ENCODE measurements around the gene DMD.

The DMD gene

DNA sequence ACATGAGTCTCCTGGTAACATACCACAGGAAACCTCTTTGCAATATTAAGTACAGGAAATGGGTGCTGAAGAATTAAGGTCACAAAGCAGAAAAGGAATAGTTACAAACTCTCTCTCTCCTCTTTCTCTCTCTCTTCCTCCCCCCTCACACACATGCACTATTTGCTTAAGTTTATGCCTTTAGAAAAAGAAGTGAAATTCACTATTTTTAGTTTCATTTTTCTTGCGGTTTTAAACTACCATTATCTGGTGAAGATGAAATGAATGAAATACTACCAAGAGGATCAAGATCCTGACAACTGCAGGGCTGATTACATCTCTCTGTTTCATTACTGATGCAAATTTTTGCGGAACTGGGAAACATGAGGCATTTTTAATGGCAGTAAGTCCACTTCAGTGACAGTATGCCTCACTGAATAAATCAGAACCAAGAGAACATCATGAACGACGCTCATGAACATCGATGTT, 2075.2 kb downstream of the DMD start:
- no peak for DNase-seq

DNA sequence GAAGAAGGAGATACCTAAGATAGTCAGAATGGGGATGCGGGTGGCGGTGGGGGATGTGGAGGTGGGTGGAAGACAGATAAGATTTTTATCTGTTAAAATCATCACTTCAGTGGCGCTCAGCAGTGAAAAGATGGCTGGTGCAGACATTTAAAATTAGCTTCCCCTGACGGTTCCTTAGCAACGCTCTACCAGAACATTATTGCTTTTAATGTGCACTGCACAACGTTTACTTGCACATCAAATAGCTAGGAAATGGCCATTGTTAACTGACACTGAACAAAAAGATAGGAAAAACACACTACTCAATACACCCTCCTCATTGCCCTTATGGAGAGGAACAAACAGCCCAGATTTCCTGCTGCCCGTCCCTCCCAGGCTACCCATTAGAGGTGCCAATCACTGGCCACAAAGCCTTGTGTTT, 2078.5 kb downstream of the DMD start:
- DNase-seq: no peak

DNA sequence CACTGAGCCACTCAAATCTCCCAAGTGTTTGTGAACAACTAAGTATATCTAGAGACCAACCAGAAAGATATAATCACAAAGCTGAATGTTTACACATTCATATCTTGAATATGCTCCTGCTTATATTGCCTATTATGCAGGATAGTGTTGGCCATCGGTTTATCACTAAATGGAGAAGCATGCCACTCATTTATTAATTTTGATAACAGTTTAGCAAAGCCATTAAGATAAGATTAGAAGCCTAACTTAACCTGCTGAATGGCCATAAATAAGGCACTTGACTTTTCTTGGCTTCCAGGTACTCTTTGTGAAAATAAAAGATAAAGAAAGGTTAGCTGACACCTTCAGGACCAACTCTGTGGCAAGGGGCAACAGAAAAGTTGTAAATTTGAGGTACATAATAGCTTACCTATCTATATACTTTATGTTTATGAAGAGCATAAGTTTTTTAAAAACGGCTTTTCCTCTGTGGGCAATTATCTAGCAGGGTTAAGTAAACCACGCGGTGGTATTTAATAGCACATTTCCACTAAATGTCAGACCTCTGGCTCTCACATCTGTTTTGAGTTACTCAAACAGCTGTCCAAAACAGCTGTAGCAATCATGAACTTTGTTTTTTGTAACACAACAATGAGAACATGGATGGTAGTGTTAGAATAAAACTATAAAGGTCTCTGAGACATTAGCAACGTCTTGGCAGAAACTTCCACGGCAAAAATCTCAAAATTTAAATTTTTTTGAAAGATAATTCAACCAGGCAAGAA, 2080.7 kb downstream of the DMD start:
- DNase-seq: no peak

DNA sequence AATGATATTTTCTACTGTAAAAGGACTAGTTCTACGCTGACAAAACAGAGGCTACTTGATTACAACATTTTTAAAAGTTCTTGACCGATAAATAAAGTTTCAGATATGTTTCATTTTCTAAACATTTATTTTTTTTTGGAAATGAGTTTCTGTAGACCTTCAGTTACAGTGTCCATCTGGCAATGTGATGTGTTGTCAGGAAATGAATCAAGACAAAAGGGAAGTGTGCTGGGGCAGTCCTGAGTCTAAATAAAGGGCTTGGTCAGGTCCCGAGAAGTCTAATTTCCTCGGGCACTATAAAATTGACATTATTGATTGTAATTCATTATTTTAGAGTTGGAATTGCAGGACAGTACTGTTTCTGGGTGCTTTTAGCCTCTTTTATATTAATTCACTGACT, 2082.5 kb downstream of the DMD start:
- DNase-seq: no peak

DNA sequence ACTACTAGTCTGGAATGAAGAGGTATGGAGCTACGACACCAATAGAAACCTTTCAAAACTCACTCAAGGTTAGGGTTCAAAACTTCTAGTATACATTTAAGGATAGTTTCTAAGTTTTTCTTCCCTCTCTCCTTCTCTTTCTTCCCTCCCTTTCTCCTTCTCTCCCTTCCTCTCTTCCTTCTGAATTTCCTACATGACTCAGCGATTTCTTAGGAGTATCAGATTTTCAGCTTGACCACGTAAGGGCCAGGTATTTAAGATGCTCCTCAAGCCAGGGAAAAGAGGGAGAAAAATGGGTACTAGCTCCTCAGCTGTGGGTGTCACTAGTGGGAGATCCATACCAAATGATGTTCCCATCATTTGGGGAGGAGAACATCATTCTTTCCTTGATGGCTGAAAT, 2083.6 kb downstream of the DMD start:
- no peak for DNase-seq

DNA sequence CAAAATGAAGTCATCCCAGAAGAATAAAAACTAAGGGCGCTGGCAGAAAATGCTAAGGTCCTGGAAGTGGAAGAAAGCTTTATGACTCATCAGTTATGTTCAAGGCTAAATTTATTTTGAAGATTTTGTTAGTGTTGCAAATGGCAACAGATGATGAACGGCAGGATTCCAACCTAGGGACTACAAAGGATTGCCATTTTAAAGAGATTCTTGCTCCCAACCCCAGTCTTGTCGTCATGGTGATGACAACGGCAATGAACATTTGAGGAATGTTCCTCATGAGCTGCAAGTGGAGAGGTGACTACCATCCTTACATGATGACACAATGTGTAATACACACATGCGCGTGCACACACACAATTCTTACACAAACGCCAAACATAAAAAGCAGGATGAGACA, 2085.1 kb downstream of the DMD start:
- DNase-seq: peak; percentile 53

DNA sequence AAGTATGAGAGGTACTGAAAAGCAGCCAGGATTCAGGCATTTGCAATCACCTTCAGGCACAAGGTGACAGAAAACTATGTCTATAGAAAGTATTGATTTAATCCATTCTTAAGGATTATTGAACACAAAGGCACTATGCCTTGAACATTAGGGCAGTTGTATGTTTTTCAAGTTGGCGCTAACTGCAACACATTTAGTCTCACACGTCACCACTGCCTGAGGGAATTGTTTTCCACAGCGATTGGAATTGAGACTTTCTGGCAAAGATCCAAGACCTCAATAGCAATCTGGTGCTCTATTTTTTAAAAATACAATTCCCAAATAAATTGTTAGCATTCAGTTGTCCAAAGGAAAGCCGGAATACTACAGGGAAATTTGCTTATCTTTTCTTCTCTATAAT, 2086.8 kb downstream of the DMD start:
- no peak for DNase-seq

DNA sequence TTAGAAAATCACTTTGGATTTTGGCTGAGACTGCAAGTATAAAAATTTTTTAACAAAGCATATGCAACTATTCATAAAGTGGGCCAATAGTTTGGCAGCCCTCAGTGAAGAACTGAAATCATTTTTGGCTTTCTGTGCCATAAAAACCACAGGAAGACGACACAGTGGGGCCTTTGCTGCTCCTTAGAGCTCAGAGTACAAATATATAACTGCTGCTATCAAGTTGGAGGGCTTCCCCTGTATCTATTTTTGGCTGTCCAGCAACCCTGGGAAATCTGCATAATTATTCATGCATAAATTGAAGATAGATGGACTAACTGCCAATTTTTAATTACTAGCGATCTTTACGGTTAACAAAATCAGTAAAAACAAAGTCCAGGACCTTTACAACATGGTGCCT, 2088.0 kb downstream of the DMD start:
- no peak for DNase-seq

DNA sequence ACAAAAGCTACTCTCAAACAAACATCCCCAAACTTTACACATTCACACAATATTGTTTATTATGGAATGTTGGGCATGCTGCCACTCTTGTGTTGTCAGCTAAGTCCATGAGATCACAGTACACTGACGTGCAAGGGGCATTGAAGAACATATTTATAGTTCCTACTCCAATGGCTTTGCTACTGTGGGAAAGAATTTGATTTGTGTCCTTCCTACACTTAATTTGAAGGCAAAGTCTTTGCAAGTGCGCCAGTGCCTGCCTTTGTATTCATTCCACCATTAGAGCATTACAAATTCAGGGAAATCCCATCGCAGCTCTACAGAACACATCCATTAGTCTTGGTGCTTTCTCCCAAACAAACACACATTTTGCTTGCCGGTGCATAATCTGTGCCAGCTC, 2094.1 kb downstream of the DMD start:
- no peak for DNase-seq

DNA sequence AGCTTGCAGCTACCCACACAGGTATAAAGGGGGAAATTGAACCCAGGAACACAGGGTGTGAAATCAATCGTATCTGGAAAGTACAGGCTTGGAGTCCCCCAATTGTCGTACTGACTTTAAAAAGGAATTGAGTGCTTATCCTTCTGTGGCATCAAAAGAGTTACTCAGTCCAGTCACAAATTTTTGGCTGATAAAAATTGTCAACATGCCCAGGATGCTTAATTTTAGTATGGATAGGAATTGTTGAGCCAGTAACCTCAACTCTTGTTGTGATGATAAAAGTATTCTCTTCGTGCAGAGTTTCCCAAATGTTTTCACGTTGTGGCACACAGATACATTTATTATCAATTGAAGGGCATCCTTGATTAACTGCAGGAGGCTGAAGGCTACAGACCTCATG, 2096.0 kb downstream of the DMD start:
- DNase-seq: no peak

DNA sequence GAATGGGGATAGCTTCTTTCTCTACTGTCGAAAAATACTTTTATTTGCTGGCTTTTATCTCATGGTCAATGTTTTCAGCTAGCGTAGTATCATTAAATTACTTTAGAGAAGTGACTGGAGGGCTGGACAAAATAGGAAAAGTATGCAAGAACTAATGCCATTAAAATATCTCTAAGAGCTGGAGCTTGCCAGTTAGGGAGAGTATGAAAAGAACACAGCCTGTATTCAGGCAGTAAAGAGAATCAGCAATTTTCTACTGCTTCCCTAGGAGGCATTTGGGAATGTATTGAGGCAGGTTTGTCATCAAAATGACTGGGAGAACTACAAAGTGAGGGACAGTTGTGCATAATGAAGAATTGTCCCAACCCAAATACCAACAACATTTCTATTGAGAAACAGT, 2096.5 kb downstream of the DMD start:
- DNase-seq: no peak

DNA sequence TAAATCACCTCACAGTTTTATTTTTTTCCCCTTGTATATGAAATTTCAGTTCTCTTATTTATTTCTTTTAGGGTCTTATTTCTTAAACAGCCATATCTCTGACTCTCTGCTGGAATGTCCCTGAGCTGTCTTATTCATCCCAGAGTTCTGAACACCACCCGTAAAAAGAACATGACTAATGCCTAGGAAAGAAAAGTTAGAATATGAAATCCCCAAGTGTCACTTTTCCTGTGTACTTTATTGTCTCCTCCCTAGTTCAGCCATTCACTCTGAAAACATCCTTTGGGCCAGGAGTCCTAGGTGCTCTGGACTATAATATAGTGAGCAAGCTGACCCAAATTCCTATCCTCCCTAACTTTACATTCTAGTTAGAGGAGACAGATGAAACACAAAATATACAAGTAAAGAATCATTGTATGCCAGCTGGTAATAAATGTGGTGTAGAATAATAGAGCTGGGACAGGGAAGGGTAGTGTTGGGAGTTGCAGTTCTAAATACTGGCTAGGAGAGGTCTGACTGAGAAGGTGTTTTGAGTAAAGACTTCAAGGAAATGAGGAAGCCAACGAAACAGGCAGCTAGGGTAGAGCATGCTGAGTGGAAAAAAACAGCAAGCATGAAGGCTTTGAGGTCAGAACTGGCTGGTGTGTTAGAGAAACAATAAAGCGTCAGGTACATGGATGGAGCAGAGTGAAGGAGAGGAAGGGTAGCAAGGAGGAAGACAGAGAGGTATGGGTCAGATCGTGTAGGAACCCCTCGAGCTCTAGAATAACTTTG, 2098.9 kb downstream of the DMD start:
- no peak for DNase-seq

DNA sequence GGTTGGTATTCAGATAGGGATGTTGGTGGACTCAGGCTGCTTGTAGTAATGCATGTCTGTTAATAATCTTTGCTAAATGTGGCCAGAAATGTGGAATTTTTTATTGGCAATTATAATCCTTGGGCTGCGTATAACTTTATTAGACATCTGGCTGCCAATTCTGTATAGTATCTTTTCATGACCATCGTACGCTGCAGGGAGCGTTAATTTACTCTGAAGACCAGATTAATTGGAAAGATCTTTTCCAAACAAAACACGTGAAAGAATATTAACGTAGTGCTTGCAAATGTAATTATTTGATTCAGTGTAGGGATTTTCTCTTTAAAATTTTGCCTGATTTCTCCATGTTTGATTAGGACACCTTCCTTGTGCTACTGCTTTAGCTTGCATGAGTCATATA, 2100.7 kb downstream of the DMD start:
- DNase-seq: no peak

DNA sequence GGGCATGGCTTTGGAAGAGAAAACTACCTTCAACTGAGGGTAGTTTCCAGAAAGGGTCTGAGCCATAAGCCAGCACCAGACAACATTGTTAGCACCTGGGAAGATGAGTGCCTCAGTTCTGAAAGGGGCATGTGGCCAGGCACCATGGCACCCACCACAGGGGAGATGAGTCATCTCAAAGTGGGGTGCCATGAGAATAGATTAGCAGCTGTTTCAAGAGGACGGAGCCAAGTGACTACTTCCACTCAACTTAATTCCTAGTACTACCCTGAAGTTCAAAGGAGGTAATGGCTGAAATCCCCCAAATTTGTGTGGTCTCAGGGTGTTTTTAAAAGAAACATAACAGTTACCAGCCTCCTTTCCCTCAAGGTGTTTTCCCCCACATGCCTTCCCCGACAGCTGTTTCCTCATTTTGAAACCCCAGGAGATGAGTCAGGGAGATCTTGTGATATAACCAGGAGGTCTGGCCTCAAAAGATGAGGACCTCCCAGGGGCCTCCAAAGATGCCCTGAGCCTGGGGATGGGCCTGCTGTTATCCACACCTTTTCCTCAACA, 2111.7 kb downstream of the DMD start:
- DNase-seq: no peak

DNA sequence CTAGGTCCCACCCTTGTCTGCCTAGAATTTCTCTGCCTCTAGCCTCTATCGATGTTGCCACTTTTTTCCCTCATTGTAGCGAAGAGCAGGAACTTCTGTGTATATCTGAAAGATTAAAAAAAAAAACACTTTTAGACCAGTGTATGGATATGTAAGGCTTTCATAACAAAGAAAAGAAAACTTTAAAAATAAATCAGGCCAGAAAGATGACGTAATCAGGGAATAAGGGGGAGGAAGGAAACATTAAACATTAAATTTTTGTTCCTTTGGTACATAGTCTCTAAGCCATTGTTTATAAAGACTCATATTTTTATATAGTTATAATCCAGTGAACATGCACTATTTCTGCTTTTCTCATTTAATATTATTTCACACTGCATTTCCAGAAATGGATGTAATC, 2113.3 kb downstream of the DMD start:
- DNase-seq: no peak

DNA sequence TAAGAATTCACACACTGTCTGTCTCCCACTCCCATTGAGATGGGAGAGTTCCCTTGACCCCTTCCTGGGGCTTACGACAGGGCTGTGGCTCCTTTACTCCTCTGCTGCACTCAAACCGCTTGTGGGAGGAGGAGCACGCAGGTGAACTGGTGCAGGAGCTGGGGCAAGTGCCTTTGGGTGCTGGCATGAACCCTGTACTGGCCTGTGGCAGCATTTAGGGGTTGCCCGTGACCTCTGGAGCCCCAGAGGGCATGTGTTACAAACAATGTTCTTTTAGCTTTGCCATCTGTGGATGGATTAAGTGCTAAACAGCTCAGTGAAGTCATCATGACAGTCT, 2117.7 kb downstream of the DMD start:
- DNase-seq: no peak

DNA sequence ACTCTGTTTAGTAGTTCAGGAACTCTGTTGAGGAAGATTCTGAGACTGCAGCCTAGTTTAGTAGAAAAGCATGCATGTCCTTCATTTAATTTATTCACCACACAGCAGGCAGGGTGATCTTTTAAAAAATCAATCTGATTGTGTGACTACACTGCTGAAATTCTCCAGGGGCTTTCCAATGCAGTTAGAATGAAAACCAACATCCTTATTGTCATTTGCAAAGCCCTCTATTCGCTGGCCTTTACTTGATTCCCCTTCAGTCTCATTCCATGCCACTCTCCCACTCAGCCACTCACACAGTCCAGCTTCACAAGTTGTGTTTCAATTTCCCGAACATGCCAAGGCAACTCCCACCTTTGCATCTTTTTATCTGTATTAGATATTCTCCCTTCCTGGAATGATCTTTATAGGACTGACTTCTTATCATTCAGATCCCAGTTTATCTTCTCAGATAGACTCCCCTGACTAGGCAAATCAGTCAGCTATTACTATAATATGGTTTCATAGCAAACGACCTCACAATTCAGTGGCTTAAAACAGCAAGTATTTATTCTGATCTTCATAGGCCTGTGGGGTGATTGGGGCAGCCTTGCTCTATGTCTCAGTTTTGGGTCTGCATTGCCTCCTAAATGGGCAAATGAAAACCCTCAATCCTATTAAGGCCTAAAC, 2118.2 kb downstream of the DMD start:
- DNase-seq: no peak

DNA sequence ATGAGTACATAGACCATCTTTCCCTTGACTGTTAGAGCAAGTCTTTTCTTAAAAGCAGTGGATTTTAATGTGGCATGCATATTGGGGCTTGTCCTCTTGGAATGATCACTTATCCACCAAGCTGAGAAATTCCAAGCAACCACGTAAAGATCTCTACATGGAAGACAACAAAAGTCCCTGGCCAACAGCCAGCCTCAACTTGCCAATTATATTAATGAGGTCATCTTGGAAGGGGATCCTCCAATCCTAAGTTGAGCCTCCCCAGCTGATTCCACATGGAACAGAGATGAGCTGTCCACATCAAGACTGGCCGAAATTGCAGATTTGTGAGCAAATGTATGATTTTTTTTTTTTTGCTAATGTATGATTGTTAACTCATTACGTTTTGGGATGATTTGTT, 2118.9 kb downstream of the DMD start:
- DNase-seq: no peak

DNA sequence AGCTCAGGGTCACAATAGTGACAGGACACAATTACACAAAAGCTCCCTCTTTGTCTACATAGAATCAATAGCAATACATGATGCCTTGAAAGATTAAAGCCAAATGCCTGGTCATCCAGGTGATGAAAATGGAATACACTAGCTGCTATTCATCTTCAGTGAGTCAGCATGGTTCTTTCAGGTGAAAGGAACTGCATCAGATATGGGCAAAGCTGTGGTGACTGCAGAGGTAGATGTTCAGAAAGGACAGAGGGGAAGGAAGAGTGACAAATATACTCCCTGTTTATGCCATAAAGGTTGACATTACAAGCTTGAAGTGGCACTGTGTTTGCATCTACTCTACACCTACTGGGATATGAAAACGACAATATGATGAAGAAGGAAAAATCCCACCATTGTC, 2119.5 kb downstream of the DMD start:
- no peak for DNase-seq

DNA sequence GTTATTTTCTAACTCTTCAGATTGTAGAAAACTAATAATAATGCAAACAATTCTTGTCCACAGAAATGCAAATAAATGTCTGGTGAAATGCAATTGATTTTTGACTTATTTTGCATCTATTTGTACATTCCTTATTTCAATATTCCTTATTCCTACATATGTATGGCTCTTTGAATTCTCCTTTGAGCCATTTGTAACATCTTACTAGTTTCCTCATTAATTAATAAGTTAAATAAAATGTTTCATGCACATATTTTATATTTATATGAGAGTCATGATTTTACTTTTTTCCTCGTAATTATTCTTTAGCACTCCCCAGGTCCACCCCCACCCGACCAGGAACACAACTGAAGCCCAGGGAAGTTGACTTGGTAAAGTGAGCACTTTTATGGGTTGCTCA, 2136.8 kb downstream of the DMD start:
- no peak for DNase-seq

DNA sequence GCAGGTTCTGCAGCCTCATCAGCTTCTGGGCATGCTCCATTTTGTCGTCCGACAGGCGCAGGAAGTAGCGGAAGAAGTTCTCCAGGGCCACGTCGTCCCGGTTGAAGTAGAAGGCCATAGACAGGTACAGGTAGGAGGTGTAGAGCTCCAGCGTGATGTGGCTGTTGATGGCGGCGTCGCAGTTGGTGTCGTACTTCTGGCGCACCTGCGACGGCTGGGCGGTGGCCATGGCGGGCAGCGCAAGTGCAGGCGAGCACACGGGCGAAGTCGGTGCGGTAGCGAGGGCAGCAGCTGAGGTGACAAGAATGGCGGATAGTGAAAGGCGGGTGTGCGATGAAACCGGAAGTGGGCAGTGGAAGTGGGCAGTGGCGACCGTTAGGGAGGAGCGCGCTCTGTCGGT, 2139.6 kb downstream of the DMD start, which contains the start of gene FTHL17:
Gene FTHL17 (minus strand): TSS at position 317 of the 400 bp plus-strand sequence. CDS start 88 bp downstream, at position 229.
- no peak for DNase-seq

DNA sequence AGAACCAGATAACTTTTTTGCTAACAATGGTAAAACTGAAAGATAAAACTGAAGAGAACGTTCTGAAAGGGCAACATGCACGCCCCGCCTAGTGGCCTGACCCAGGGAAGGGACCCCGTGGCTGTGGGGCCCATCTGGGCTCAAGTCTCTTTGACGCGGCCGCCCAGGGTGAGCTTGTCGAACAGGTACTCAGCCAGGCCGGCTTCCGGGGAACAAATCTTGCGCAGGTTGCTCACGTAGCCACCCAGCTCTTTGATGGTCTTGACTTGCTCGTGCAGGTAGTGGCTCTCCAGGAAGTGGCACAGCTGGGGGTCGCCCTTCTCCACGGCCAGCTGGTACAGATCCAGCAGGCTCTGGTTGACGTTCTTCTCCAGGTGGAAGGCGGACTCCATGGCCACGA, 2140.1 kb downstream of the DMD start:
- no peak for DNase-seq

DNA sequence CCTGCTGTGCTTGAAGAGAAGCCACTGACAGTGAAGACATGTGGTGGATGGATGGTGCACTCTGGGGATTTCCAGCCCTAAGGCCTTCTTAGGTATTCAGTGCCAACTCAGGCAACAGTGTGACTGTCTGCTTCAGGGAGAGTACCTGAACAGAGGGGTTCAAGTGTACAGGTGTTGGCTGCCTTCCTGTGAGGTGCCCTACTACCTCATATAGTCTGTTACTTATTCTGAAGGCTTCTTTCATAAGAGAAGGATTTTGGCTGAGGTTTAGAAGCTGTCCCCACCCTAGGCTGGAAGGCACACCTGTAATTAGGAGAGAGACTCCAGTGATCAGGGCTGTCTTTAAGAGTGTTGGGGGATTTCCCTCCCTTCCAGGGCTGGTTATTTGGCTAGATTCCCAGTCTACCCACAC, 2141.3 kb downstream of the DMD start:
- no peak for DNase-seq
